Measurements from ENCODE around the gene FAM184B. TPM values are rescaled to one million over a fixed set of nuclear protein-coding genes. Genes with fewer than 3 reads are reported as not detected.

Gene FAM184B
- total RNA-seq, 1 experiment from 2014 or later = 0.07 TPM

- ChIA-PET POLR2A (no interaction called here), RAD21 (ENCODE audit: low non-redundant PET in 1 of 2, low total read pairs in 2 of 2, uncharacterized antibody in 2 of 2, unreplicated experiment in 2 of 2) (no interaction called here), CTCF (no interaction called here)
- Histone ChIP-seq H3K9me2 (ENCODE audit: insufficient read depth) (no peaks in the 10 kb centered on the region), H3K4me3 (replicated peaks in 1 of 2; ENCODE audit: low read depth in 1 of 2, low read length in 2 of 2) (no peak overlapping the region), H3K79me2 (ENCODE audit: insufficient read depth, low read length) (no peaks in the 10 kb centered on the region; the same call in 1 of the 2 replicates), H3K4me2 (ENCODE audit: low read length) (no peak overlapping the region), H3K36me3 (ENCODE audit: control insufficient read depth in 1 of 2, insufficient read depth in 2 of 2, low read length in 2 of 2) (peaks cover 20 to 30% of the 10 kb centered on the region in 2 experiments; a peak in 3 of 4 replicates), H3K27me3 (ENCODE audit: insufficient read depth, low read length) (no peaks in the 10 kb centered on the region), H4K20me1 (ENCODE audit: insufficient read depth) (no peaks in the 10 kb centered on the region), H3K27ac (ENCODE audit: low read depth, low read length) (no peak overlapping the region), H3K4me1 (ENCODE audit: control insufficient read depth in 1 of 2, insufficient read depth in 2 of 2, low read length in 2 of 2) (no peaks in the 10 kb centered on the region), H2AFZ (ENCODE audit: low read depth, low read length, poor library complexity, severe bottlenecking) (no peak overlapping the region), H3K9ac (ENCODE audit: low read length) (no peak overlapping the region), H3K9me3 (ENCODE audit: control insufficient read depth in 1 of 2, insufficient read depth in 1 of 2, low read depth in 1 of 2, low read length in 2 of 2) (no peaks in the 10 kb centered on the region)
- ATAC-seq (peak; percentile 92), DNase-seq (ENCODE audit: low read depth, low spot score) (no peak)
- no peak for TF ChIP-seq ZNF274 (IDR thresholded peaks at IDR 0.05; ENCODE audit: low read depth, low read length)
- peak; percentile 61 for TF ChIP-seq RAD21 (IDR thresholded peaks at IDR 0.05; ENCODE audit: low read depth)
- TF ChIP-seq CTCF (IDR thresholded peaks at IDR 0.05 in 2 of 3, conservative IDR thresholded peaks at IDR 0.05 in 1 of 3; ENCODE audit: borderline replicate concordance in 1 of 3, insufficient read depth in 1 of 3, low read depth in 2 of 3, low read length in 2 of 3) = peak; percentile 47 to 56 (median 49); a peak in 4 of 6 replicates
- intact Hi-C loops (cut with micrococcal nuclease) = loop anchor here (1.0 to 2.0 kb wide), 2 partner anchors 211 to 996 kb away; no protein-coding TSS in a partner anchor
- no TSS peak for BruUV-seq (replicated peaks)
Measured at GRCh38 chr4:17597517-17597916, 183.9 kb downstream of the FAM184B start.

GRCh38 chr4:17595471-17596005 lies 185.9 kb downstream of the FAM184B start:
- ATAC-seq = no peak
- CTCF ChIA-PET = no interaction called here
- H3K36me3 ChIP-seq (ENCODE audit: control insufficient read depth in 1 of 2, insufficient read depth in 2 of 2, low read length in 2 of 2) = peaks cover 26% of the 10 kb centered on the region in 2 experiments; a peak in 3 of 4 replicates

More at GRCh38 chr4:17595471-17596005, 185.9 kb downstream of the FAM184B start:
- TF ChIP-seq POLR2AphosphoS5 (IDR thresholded peaks at IDR 0.05; ENCODE audit: low read depth, low read length) (no peak), ATF3 (IDR thresholded peaks at IDR 0.05) (no peak), ZBTB33 (IDR thresholded peaks at IDR 0.05; ENCODE audit: extremely low read depth, insufficient replicate concordance, low read length) (no peak), RAD21 (IDR thresholded peaks at IDR 0.05; ENCODE audit: low read depth) (no peak)
- Histone ChIP-seq H3K79me2 (ENCODE audit: insufficient read depth, low read length) (no peaks in the 10 kb centered on the region; the same call in 1 of the 2 replicates), H3K9me2 (ENCODE audit: insufficient read depth) (no peaks in the 10 kb centered on the region), H3K4me1 (ENCODE audit: control insufficient read depth in 1 of 2, insufficient read depth in 2 of 2, low read length in 2 of 2) (no peaks in the 10 kb centered on the region), H4K20me1 (ENCODE audit: insufficient read depth) (no peaks in the 10 kb centered on the region), H2AFZ (ENCODE audit: low read depth, low read length, poor library complexity, severe bottlenecking) (no peak overlapping the region), H3K9me3 (ENCODE audit: control insufficient read depth in 1 of 2, insufficient read depth in 1 of 2, low read depth in 1 of 2, low read length in 2 of 2) (no peaks in the 10 kb centered on the region), H3K27ac (ENCODE audit: low read depth, low read length) (no peak overlapping the region), H3K9ac (ENCODE audit: low read length) (no peak overlapping the region), H3K4me3 (replicated peaks in 1 of 2; ENCODE audit: low read depth in 1 of 2, low read length in 2 of 2) (no peak overlapping the region), H3K27me3 (ENCODE audit: insufficient read depth, low read length) (no peaks in the 10 kb centered on the region), H3K4me2 (ENCODE audit: low read length) (no peak overlapping the region)
- intact Hi-C loops (cut with micrococcal nuclease) = loop anchor here (2.0 kb wide), 1 partner anchor 213 kb away; no protein-coding TSS in a partner anchor
- ChIA-PET POLR2A (interaction anchor here (1.2 kb wide), 1 partner anchor 18 kb away, joined by 3 read pairs; no protein-coding TSS in a partner anchor), RAD21 (ENCODE audit: low non-redundant PET in 1 of 2, low total read pairs in 2 of 2, uncharacterized antibody in 2 of 2, unreplicated experiment in 2 of 2) (no interaction called here)
- no peak for DNase-seq (ENCODE audit: low read depth, low spot score)
- no TSS peak for BruUV-seq (replicated peaks)

Data from HCT116 (cell line).